Activated CD4-positive, alpha-beta T cell treated with anti-CD3 and anti-CD28 coated beads, Interleukin-2, amount 10 ng/mL, durations not matched to agents 24 days and 14 days (primary cell): ENCODE measurements around the gene FAM120B. TPM values are rescaled to one million over a fixed set of nuclear protein-coding genes. Genes with fewer than 3 reads are reported as not detected.

Source experiments
- DNase-seq: peaks from one replicate; pipeline ENCODE4 v3.0.0; 2022
- H3K27ac Mint-ChIP-seq: one replicate; pipeline ENCODE4 v1.8.0; 2022; ENCODE audit warnings: mild to moderate bottlenecking, mixed read lengths
- H3K27me3 Mint-ChIP-seq: one replicate; pipeline ENCODE4 v1.8.0; 2022; ENCODE audit warnings: mixed read lengths
- H3K36me3 Mint-ChIP-seq: one replicate; pipeline ENCODE4 v1.8.0; 2022; ENCODE audit warnings: low read depth, mild to moderate bottlenecking, mixed read lengths
- H3K4me1 Mint-ChIP-seq: one replicate; pipeline ENCODE4 v1.8.0; 2021; ENCODE audit warnings: mixed read lengths
- H3K4me3 Mint-ChIP-seq: one replicate; pipeline ENCODE4 v1.8.0; 2022; ENCODE audit warnings: mild to moderate bottlenecking, moderate library complexity, mixed read lengths
- H3K9me3 Mint-ChIP-seq: one replicate; pipeline ENCODE4 v1.8.0; 2021; ENCODE audit warnings: mixed read lengths
- intact Hi-C: fragments of 100-400 bp; cut with micrococcal nuclease; formaldehyde crosslinking; loops from one replicate; pipeline ENCODE4 v1.15.1; 2023
- total RNA-seq: library from RNA; stranded (reverse); gene quantifications from 2 replicates; pipeline ENCODE4 v1.2.3, GENCODE V29; 2022

FAM120B gene
- total RNA-seq, 1 donor from 2014 or later: 19.3 TPM

GRCh38 chr6:170277893-170278742 lies 28.4 kb upstream of the FAM120B start:
- Mint-ChIP-seq H3K4me1 (peaks cover 9% of the 10 kb centered on the region), H3K4me3 (no peak overlapping the region), H3K36me3 (no peaks in the 10 kb centered on the region), H3K9me3 (no peaks in the 10 kb centered on the region), H3K27me3 (peaks cover 57% of the 10 kb centered on the region), H3K27ac (no peak overlapping the region)
- DNase-seq: no peak
- intact Hi-C loops: no loop called here

GRCh38 chr6:170278743-170279094 lies 27.8 kb upstream of the FAM120B start:
- intact Hi-C loops: no loop called here
- no peak overlapping the region for H3K4me3 Mint-ChIP-seq
- no peaks in the 10 kb centered on the region for H3K9me3 Mint-ChIP-seq
- DNase-seq: no peak
- H3K36me3 Mint-ChIP-seq: no peaks in the 10 kb centered on the region
- H3K4me1 Mint-ChIP-seq: peaks cover 8% of the 10 kb centered on the region
- H3K27me3 Mint-ChIP-seq: peaks cover 55% of the 10 kb centered on the region
- H3K27ac Mint-ChIP-seq: no peak overlapping the region

GRCh38 chr6:170279426-170279825 lies 27.1 kb upstream of the FAM120B start:
- H3K36me3 Mint-ChIP-seq: no peaks in the 10 kb centered on the region
- no peak overlapping the region for H3K4me3 Mint-ChIP-seq
- H3K27me3 Mint-ChIP-seq: peaks cover 52% of the 10 kb centered on the region
- no peak for DNase-seq
- H3K9me3 Mint-ChIP-seq: no peaks in the 10 kb centered on the region
- intact Hi-C loops: no loop called here
- peaks cover 7% of the 10 kb centered on the region for H3K4me1 Mint-ChIP-seq
- H3K27ac Mint-ChIP-seq: no peak overlapping the region

- Mint-ChIP-seq H3K4me1 (peaks cover 7% of the 10 kb centered on the region), H3K36me3 (no peaks in the 10 kb centered on the region), H3K4me3 (peak overlapping the region; percentile 22), H3K27ac (peak overlapping the region; percentile 40), H3K27me3 (peaks cover 49% of the 10 kb centered on the region), H3K9me3 (no peaks in the 10 kb centered on the region)
- DNase-seq: peak; percentile 73
- intact Hi-C loops: no loop called here
These were observed 26.4 kb upstream of the FAM120B start for GRCh38 chr6:170279977-170280688.

- Mint-ChIP-seq H3K36me3 (no peaks in the 10 kb centered on the region), H3K9me3 (no peaks in the 10 kb centered on the region), H3K4me3 (peak overlapping the region; percentile 22), H3K4me1 (peaks cover 7% of the 10 kb centered on the region), H3K27ac (peak overlapping the region; percentile 40), H3K27me3 (peaks cover 48% of the 10 kb centered on the region)
- DNase-seq: no peak
- intact Hi-C loops: no loop called here
These were observed 25.9 kb upstream of the FAM120B start for GRCh38 chr6:170280689-170281045.

- no peak for DNase-seq
- Mint-ChIP-seq H3K27ac (no peak overlapping the region), H3K27me3 (peaks cover 48% of the 10 kb centered on the region), H3K36me3 (no peaks in the 10 kb centered on the region), H3K4me3 (no peak overlapping the region), H3K4me1 (peaks cover 7% of the 10 kb centered on the region), H3K9me3 (no peaks in the 10 kb centered on the region)
- intact Hi-C loops: no loop called here
These were observed 24.9 kb upstream of the FAM120B start for GRCh38 chr6:170281331-170282292.

GRCh38 chr6:170282512-170283158 lies 23.9 kb upstream of the FAM120B start:
- H3K9me3 Mint-ChIP-seq: no peaks in the 10 kb centered on the region
- no peak overlapping the region for H3K4me3 Mint-ChIP-seq
- no peak overlapping the region for H3K27ac Mint-ChIP-seq
- no peaks in the 10 kb centered on the region for H3K36me3 Mint-ChIP-seq
- intact Hi-C loops: no loop called here
- no peak for DNase-seq
- H3K27me3 Mint-ChIP-seq: peaks cover 49% of the 10 kb centered on the region
- peaks cover 7% of the 10 kb centered on the region for H3K4me1 Mint-ChIP-seq

- DNase-seq: no peak
- intact Hi-C loops: no loop called here
- Mint-ChIP-seq H3K27me3 (peaks cover 52% of the 10 kb centered on the region), H3K9me3 (no peaks in the 10 kb centered on the region), H3K4me1 (peaks cover 7% of the 10 kb centered on the region), H3K27ac (no peak overlapping the region), H3K36me3 (no peaks in the 10 kb centered on the region), H3K4me3 (no peak overlapping the region)
These were observed 23.1 kb upstream of the FAM120B start for GRCh38 chr6:170283212-170284081.

GRCh38 chr6:170284126-170284773 lies 22.3 kb upstream of the FAM120B start:
- Mint-ChIP-seq H3K36me3 (no peaks in the 10 kb centered on the region), H3K27ac (no peak overlapping the region), H3K4me1 (peaks cover 9% of the 10 kb centered on the region), H3K4me3 (no peak overlapping the region), H3K27me3 (peaks cover 53% of the 10 kb centered on the region), H3K9me3 (no peaks in the 10 kb centered on the region)
- intact Hi-C loops: no loop called here
- DNase-seq: no peak

GRCh38 chr6:170284866-170285469 lies 21.6 kb upstream of the FAM120B start:
- Mint-ChIP-seq H3K9me3 (no peaks in the 10 kb centered on the region), H3K4me1 (peaks cover 7% of the 10 kb centered on the region), H3K36me3 (no peaks in the 10 kb centered on the region), H3K27me3 (peaks cover 46% of the 10 kb centered on the region), H3K4me3 (no peak overlapping the region), H3K27ac (no peak overlapping the region)
- no peak for DNase-seq
- intact Hi-C loops: no loop called here

GRCh38 chr6:170285482-170285881 lies 21.1 kb upstream of the FAM120B start:
- no peaks in the 10 kb centered on the region for H3K9me3 Mint-ChIP-seq
- no peak overlapping the region for H3K27ac Mint-ChIP-seq
- peaks cover 9% of the 10 kb centered on the region for H3K4me1 Mint-ChIP-seq
- DNase-seq: no peak
- peaks cover 50% of the 10 kb centered on the region for H3K27me3 Mint-ChIP-seq
- no peaks in the 10 kb centered on the region for H3K36me3 Mint-ChIP-seq
- intact Hi-C loops: no loop called here
- no peak overlapping the region for H3K4me3 Mint-ChIP-seq
